HG03175 (cell line): ENCODE measurements around the gene ZC3H4.
A peak's percentile ranks its signal among the peaks of the same experiment; 100 is the strongest.

Experiments used
- ATAC-seq: cut with Tn5 transposase; IDR thresholded peaks from one replicate; pipeline ENCODE4 v1.9.1; 2021; ENCODE audit warnings: mild to moderate bottlenecking, moderate library complexity; ENCODE audit not compliant: unreplicated experiment

ZC3H4 gene

DNA sequence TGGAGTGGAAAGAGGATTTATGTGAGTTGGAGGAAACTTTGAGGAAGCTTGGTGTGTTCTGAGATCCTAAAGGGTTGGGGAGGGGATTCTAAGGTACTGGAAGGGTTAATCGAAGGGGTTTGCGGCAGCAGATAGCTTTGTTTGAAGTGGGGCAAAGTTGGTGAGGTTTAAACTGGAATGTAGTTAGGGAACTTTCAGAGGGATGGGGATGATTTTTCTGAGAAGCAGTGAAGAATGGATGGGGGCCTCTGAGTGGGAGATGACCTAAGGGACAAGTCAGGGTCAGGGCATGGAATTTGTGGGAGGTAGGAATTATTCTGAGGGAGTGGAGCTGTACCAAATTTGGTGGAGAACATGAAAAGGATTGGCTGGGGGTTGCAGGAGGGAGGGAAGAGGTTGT lies 21.0 kb upstream of the ZC3H4 start:
- no peak for ATAC-seq

DNA sequence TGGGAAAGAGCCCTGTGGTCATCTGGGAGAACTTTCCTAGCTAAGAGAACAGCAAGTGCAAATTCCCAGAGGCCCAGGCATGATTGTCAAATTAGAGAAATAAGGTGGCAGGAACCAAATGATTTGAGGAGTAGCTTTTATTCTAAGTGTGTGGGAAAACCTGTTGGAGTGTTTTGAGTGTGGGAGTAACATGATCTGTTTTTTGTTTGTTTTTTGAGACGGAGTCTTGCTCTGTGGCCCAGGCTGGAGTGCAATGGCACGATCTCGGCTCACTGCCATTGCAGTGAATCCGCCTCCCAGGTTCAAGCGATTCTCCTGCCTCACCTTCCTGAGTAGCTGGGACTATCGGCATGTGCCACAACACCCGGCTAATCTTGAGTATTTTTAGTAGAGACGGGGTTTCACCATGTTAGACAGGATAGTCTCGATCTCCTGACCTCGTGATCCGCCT lies 19.5 kb upstream of the ZC3H4 start:
- ATAC-seq: no peak

DNA sequence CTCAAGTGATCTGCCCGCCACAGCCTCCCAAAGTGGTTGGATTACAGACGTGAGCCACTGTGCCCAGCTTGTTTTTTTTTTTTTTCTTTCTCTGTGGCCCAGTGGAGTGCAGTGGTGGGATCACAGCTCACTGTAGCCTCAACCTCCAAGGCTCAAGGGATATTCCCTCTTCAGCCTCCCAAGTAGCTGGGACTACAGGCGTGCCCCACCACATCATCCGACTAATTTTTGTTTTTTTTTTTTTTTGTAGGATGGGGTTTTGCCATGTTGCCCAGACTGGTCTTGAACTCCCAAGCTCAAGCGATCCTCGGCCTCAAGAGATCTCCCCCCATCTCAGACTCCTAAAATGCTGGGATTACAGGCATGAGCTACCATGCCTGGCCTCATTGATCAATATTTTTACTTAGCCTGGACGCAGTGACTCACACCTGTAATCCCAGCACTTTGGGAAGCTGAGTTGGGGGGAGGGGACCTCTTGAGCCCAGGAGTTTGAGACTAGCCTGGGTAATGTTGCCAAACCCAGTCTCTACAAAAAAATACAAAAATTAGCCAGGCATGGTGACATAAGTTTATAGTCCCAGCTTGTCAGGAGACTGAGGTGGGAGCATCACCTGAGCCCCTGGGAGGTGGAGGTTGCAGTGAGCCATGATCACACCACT lies 18.7 kb upstream of the ZC3H4 start:
- no peak for ATAC-seq

DNA sequence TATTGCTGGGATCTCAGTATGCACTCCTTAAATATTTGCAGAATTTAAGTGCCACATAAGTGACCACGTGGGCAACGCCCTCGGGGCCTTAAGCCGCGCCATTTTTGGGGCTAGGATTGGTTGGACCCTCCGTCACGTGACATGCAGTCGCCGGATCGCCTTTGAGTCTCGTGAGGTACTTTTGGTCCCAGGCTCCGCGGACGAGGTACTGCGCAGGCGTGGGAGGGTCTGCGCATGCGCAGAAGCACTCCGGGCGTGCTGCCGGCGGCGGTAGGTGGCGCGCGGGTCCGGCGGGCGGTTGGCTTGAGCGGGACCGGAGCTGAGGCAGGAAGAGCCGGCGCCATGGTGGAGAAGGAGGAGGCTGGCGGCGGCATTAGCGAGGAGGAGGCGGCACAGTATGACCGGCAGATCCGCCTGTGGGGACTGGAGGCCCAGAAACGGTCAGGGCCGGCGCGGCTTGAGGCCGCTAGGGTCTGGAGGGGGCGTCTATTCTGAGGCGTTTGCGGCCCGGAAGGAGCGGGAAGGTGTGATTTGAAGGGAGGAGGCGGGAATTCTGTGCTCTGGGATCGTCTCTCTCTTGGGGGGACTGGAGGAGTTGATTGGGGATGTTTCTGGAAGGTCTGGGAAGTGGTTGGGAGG lies 17.1 kb upstream of the ZC3H4 start, which contains the start of gene SAE1:
Gene SAE1, plus strand, starts transcription at position 247 of the 639 bp plus-strand sequence. Its CDS starts 96 bp downstream, at position 343.
- peak; percentile 91 for ATAC-seq

DNA sequence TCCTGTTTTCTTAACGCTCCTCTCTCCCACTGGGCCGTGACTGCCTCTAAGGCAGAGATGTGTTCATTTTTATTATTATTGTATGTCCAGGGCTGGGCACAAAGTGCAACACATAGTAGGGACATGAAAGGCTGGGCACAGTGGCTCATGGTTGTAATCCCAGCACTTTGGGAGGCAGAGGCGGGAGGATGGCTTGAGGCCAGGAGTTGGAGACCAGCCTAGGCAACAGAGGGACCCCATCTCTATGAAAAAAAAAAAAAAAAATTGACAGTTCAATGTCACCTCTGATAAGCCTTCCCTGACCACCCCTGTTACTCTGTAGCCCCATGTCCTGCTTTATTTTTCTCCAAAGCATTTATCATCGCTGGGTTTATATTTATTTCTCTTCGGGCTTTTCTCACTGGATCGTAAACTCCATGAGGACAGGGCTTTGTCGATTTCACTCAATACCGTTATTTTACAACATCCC lies 16.6 kb upstream of the ZC3H4 start:
- no peak for ATAC-seq

DNA sequence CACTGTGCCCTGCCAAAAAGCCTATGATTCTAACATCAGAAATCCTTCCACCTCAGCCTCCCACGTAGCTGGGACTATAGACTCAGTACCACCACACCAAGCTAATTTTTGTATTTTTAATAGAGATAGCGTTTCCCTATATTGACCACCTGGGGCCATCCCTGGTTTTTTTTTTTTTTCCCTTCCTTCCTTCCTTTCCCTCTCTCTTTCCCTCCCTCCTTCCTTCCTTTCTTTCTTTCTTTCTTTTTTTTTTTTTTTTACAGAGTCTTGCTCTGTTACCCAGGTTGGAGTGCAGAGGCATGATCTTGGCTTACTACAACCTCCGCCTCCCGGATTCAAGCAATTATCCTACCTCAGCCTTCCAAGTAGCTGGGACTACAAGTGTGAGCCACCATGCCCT lies 16.0 kb upstream of the ZC3H4 start:
- no peak for ATAC-seq

DNA sequence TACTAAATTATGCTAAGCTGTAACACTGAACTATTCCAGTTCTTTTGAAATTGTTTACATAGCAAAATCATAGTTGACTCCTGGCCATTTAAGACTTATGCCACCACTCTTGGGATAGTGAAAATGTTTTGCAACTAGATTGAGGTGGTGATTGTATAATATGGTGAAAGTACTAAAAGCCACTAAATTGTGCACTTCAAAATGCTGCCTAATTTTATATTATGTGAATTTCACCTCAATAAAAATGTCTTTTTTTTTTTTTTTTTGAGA lies 12.0 kb upstream of the ZC3H4 start:
- ATAC-seq: no peak

DNA sequence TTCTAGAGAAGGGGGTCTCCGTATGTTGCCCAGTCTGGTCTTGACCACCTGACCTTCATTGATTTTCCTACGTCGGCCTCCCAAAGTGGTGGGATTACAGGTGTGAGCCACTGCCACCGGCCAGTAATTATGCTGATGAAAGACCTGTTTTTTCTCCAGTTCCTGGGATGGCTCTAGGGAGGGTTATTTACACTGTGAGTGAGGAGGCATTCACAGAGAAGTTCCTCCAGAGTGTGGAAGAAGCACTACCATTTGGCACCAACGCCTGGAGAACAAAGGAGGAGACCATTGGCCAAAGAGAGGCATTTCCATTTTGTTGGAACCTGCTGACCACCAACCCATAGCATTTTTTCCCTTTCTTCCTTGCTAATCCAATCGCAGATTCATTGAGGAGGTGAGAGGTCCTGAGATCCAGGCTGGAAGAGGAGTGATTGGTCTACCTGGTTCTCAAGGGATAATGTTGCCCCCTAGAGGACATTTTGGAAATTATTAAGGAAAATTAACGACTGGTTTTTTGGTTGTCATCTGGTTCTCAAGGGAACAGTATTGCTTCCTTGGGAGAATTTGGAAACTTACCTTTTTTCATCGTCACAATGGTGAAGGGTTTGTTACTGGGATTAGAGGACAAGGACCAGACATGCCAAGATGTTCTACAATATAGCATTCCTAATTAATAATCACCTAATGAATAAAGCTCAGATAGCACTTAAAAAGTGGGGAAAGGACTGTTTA lies 11.5 kb upstream of the ZC3H4 start:
- no peak for ATAC-seq

DNA sequence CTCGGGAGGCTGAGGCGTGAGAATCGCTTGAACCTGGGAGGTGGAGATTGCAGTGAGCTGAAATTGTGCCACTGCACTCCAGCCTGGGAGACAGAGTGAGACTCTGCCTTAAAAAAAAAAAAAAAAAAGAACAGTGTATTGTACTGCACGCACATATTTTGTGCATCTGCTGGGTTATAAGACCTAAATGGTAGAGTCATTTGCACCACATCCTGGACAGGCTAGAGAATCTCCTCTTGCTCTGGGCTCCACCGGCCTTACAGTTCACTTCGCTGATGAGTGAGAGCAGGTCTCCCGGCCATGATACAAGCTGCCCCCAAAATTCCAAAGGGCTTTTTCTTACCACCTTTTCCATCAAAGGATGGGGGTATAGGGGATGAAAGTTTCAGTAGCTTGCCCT lies 9.8 kb upstream of the ZC3H4 start:
- ATAC-seq: no peak

DNA sequence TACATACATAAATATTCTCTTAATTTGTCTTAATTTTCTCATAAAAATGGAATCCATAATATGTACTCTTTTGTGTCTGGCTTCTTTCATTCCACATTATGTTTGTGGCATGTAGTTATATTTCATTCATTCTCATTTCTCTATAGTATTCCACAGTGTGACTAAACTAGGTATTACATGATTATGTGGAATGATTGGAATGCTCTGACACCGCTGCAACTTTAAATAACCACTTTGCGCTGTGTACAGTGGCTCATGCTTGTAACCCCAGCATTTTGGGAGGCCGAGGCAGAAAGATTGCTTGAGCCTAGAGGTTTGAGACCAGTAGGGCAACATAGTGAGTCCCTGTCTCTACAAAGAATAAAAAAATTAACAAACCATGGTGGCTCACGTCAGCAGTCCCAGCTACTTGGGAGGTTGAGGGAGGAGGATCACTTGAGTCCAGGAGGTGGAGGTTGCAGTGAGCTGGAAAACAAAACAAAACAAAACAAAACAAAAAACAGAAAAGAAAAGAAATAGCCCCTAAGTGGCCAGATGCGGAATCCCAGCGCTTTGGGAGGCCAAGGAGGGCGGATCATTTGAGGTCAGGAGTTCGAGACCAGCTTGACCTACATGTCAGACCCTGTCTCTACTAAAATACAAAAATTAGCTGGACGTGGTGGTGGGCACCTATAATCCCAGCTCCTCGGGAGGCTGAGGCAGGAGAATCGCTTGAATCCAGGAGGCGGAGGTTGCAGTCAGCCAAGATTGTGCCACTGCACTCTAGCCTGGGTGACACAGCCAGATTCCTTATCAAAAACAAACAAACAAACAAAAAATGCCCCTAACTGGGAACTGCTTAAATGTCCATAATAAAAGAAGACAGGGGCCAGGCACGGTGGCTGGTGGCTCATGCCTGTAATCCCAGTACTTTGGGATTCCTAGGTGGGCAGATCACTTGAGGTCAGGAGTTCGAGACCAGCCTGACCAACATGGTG lies 9.1 kb upstream of the ZC3H4 start:
- ATAC-seq: no peak

DNA sequence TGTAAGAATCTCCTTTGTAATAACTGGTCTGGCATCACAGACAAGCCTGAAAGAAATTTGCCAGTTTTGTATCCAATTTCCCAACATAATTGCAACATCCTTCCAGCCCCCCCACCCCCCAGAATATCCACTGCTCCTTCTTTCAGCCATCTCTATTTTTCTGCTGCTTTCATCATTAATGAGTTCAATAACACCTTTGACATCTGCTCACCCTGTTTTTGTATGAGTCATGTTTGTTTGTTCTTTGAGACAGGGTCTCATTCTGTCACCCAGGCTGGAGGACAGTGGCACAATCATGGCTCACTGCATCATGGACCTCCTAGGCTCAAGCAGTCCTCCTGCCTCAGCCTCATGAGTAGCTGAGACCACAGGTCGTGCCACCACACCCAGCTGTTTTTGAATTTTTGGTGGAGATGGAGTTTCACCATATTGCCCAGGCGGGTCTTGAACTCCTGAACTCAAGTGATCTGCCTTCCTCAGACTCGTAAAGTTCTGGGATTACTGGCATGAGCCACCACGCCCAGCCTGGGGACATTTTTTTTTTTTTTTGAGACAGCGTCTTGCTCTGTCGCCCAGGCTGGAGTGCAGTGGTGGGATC lies 7.0 kb upstream of the ZC3H4 start:
- no peak for ATAC-seq

DNA sequence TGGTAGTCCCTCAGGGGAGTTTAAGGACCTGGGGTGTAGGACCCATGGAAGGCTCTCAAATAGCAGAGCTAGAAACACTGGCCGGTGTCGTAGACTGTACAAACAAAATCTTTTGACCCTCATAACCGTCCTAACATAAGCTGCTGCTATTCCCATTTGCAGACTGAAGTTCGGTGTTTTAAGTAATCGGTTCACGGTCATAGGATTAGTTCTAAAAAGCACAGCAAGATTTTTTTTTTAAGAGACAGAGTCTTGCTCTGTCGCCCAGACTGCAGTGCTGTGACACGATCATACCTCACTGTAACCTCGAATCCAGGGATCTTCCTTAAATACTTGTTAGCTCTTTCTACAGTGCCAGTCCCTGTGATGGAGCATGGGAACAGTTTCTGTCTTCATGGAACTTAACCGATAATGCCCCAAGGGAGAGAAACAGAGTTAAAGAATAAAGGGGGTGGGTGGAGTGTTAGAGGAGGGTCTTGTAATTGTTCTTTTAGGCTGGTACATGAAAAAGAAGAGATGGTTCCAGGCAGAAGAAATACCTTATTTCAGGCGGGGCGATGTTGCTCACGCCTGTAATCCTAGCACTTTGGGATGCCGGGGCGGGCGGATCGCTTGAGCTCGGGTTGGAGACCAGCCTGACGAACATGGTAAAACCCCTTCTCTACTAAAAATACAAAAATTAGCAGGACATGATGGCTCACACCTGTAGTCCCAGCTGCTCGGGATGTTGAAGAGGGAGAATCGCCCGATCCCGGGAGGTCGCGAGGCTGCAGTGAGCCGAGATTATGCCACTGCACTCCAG lies 475 bp upstream of the ZC3H4 start:
- ATAC-seq: no peak

DNA sequence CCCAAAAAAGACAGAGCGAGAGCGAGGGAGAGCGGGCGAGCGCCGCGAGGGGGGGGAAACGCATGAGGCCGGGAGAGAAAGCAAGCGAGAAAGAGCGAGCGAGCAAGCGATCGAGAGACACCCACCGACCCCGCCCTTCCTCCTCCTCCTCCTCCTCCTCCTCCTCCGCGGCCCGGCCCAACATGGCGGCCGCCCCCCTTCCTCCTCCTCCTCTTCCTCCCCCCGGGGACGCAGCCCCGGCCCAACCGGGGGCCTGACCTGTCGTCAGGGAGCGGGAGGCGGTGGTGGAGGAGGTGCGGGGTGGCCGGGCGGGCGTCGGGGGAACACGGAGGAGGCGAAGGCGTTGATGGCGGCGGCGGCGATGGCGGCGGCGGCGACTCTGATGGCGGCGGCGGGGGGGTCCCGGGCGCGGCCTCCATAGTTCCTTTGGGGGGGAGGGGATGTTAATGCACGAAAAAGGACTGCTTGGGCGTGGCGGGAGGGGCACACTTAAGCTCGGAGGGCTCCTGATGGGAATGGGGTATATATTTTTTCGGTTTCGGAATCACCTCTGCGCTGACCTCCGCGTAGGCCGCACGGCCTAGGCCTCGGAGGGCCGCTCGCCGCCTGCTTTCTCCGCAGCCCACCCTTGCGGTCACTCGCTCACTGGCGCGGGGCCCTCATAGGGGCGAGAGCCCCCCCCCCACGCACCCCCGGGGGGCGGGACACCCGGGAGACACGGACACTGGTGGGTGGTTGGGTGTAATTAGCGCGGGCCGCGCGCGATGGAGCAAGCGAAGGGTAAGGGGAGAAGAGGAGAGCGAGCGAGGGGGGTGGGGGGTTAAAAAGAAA lies 1.2 kb downstream of the ZC3H4 start:
- ATAC-seq: peak; percentile 15

DNA sequence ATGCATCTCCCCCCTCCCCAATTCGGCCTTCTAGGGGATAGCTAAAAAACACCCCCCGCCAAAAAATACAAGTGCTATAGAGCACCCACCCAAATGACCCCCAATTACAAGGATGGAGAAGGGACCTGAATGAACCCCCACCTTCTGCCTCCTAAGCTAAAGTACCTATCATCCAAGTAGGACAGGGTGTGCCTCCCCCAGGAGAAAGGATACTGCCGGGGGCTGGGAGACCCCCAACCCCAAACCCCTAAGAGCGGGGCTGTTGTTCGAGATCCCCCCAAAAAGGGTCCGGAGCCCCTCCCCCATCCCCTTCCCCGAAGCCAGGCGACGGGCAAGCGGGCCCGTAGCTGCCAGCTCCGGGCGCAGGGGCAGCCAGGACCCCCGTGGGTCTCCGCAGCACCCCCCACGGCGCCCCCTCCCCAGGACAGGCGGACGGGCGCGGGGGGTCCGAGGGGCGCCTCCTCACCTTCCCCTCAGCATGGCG lies 1.9 kb downstream of the ZC3H4 start:
- no peak for ATAC-seq

DNA sequence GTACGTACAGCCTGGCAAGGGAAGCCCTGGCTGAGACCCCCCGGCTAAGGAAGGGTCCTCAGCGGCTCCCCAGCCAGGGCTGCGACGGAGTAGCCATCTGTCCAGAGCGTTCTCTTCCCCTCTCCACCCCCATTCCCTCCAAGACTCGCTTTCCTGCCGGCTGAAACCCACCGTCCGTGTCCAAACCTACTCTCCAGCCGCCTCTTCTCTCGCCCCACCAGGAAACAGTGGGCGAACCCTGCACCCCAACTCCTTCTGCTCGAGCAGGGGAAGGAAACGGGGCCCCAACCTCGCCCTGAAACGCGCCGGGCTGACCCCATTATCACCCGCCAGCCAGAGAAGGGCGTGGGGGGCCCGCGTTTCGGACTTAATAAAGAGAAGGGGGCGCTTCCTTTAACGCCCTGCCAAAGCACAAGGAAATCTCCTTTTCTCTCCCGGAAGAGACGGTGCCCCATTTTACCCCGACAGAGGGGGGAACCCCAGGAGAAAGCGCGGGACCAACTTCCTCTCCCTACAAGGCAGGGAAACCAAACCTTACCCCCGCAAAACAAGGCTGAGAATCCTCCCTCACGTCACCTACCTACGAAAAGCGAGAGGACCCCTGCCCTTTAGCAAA lies 2.5 kb downstream of the ZC3H4 start:
- no peak for ATAC-seq

DNA sequence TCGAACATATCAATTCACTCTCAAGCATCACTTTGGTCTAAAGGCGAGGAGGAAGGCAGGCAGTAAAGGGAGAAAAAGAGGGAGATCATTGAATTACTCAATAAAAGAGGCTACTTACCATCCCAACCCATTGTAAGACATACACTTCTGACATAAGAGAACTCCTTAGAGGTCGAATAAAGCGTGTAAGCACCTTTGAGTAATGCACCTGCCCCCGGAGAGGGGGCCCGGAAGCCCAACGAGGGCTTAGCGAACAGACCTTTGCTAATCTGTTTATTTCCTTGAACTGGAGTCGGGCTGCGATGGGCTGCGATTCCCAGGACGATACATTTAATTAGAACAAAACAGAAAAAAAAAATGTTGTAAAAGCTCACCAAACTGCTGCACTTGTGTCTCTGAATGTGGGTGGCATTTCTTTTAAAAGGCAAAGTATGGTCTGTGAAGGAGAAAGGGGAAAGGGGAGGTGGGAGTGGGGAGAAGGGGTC lies 3.0 kb downstream of the ZC3H4 start:
- no peak for ATAC-seq

DNA sequence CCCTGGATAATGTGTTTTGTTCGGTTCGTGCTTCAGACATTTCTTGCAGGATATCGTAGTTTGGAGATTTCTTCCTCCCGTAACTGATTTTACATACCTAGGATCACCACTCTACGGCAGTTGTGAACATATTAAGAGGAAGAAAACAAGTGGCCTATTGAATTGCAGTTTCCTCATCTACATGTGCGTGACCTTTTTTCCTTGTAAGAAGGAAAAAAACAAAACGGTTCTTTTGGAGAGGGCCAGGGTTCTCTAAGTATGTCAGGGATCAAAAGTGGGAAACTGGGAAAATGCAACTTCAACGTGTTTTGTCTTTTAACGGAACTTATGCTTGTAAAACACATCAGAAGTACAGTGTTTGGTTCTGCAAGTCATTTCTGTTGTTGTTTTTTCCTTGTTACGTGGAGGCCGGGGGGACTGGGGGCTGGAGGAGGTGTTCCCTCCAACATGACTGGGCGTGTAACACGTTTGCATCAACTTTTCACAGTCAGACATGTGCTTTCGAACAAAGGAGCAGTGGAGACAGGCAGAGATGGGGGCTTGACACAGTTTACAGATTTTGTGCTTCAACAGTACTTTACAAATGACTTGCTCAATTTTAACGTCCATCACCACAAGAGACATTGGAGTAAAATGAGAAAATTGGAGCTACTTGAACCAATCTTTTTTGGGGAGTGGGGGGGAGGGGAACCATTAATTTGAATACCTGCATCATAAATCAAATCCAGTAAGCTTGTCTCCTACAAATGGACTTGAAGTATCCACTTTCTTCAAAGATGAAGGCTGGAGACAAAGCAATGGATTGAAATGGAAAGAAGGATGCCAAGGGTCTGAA lies 3.8 kb downstream of the ZC3H4 start:
- ATAC-seq: no peak
